ENCODE measurements around the gene PLXDC1.
"Not testable (repeated sequence)": the region's sequence is repeated elsewhere in the genome, so short reads cannot be mapped to it uniquely, and the experiment has no call there.

The PLXDC1 gene

GRCh38 chr17:39175695-39176093, 24.3 kb upstream of the PLXDC1 start:
- no peaks in the 10 kb centered on the region for H3K9me3 ChIP-seq (ENCODE audit: insufficient read depth, low read depth, low read length)
- H3K27me3 ChIP-seq (ENCODE audit: insufficient read depth, low read length): no peaks in the 10 kb centered on the region
- H3K27ac ChIP-seq (ENCODE audit: low read length): no peak overlapping the region
- no peak overlapping the region for H3K9ac ChIP-seq (ENCODE audit: low read depth, low read length)
- peaks cover 23% of the 10 kb centered on the region for H3K36me3 ChIP-seq (ENCODE audit: insufficient read depth, low read depth, low read length)
- no peaks in the 10 kb centered on the region; the same call in 1 of the 2 replicates for H3K4me1 ChIP-seq (ENCODE audit: insufficient read depth, low read length)
- no peak overlapping the region for H3K4me3 ChIP-seq (ENCODE audit: low read length)

- Histone ChIP-seq H3K27me3 (ENCODE audit: insufficient read depth, low read length) (no peaks in the 10 kb centered on the region), H3K27ac (ENCODE audit: low read length) (no peak overlapping the region), H3K9me3 (ENCODE audit: insufficient read depth, low read depth, low read length) (no peaks in the 10 kb centered on the region), H3K4me1 (ENCODE audit: insufficient read depth, low read length) (no peaks in the 10 kb centered on the region; the same call in 1 of the 2 replicates), H3K9ac (ENCODE audit: low read depth, low read length) (no peak overlapping the region), H3K36me3 (ENCODE audit: insufficient read depth, low read depth, low read length) (peaks cover 23% of the 10 kb centered on the region), H3K4me3 (ENCODE audit: low read length) (no peak overlapping the region; the same call in 1 of the 2 replicates)
These were observed 23.7 kb upstream of the PLXDC1 start for GRCh38 chr17:39174920-39175694.

- no peak overlapping the region for H3K9ac ChIP-seq (ENCODE audit: low read depth, low read length)
- H3K4me1 ChIP-seq (ENCODE audit: insufficient read depth, low read length): no peaks in the 10 kb centered on the region; the same call in 1 of the 2 replicates
- no peak overlapping the region for H3K4me3 ChIP-seq (ENCODE audit: low read length)
- no peak overlapping the region for H3K27ac ChIP-seq (ENCODE audit: low read length)
- H3K27me3 ChIP-seq (ENCODE audit: insufficient read depth, low read length): peaks cover 5% of the 10 kb centered on the region; the same call in 1 of the 2 replicates
- H3K9me3 ChIP-seq (ENCODE audit: insufficient read depth, low read depth, low read length): no peaks in the 10 kb centered on the region
- H3K36me3 ChIP-seq (ENCODE audit: insufficient read depth, low read depth, low read length): peaks cover 21% of the 10 kb centered on the region
These were observed 22.3 kb upstream of the PLXDC1 start for GRCh38 chr17:39173526-39174274.

GRCh38 chr17:39173080-39173479, 21.6 kb upstream of the PLXDC1 start:
- H3K4me3 ChIP-seq (ENCODE audit: low read length): no peak overlapping the region
- H3K4me1 ChIP-seq (ENCODE audit: insufficient read depth, low read length): no peaks in the 10 kb centered on the region; the same call in 1 of the 2 replicates

GRCh38 chr17:39171933-39172332, 20.5 kb upstream of the PLXDC1 start:
- Histone ChIP-seq H3K4me3 (ENCODE audit: low read length) (no peak overlapping the region), H3K27ac (ENCODE audit: low read length) (no peak overlapping the region), H3K36me3 (ENCODE audit: insufficient read depth, low read depth, low read length) (peaks cover 10% of the 10 kb centered on the region), H3K9ac (ENCODE audit: low read depth, low read length) (no peak overlapping the region), H3K4me1 (ENCODE audit: insufficient read depth, low read length) (no peaks in the 10 kb centered on the region), H3K27me3 (ENCODE audit: insufficient read depth, low read length) (peaks cover 12% of the 10 kb centered on the region), H3K9me3 (ENCODE audit: insufficient read depth, low read depth, low read length) (no peaks in the 10 kb centered on the region)

More at GRCh38 chr17:39173080-39173479, 21.6 kb upstream of the PLXDC1 start:
- no peak overlapping the region for H3K27ac ChIP-seq (ENCODE audit: low read length)
- peaks cover 5% of the 10 kb centered on the region; the same call in 1 of the 2 replicates for H3K27me3 ChIP-seq (ENCODE audit: insufficient read depth, low read length)
- peaks cover 18% of the 10 kb centered on the region for H3K36me3 ChIP-seq (ENCODE audit: insufficient read depth, low read depth, low read length)
- no peak overlapping the region for H3K9ac ChIP-seq (ENCODE audit: low read depth, low read length)
- H3K9me3 ChIP-seq (ENCODE audit: insufficient read depth, low read depth, low read length): no peaks in the 10 kb centered on the region

GRCh38 chr17:39170558-39170957, 19.1 kb upstream of the PLXDC1 start:
- Histone ChIP-seq H3K9me3 (ENCODE audit: insufficient read depth, low read depth, low read length) (no peaks in the 10 kb centered on the region), H3K9ac (ENCODE audit: low read depth, low read length) (no peak overlapping the region), H3K36me3 (ENCODE audit: insufficient read depth, low read depth, low read length) (no peaks in the 10 kb centered on the region), H3K27ac (ENCODE audit: low read length) (no peak overlapping the region), H3K4me3 (ENCODE audit: low read length) (no peak overlapping the region), H3K4me1 (ENCODE audit: insufficient read depth, low read length) (no peaks in the 10 kb centered on the region), H3K27me3 (ENCODE audit: insufficient read depth, low read length) (peaks cover 25% of the 10 kb centered on the region)

- no peak overlapping the region for H3K4me3 ChIP-seq (ENCODE audit: low read length)
- no peak overlapping the region for H3K27ac ChIP-seq (ENCODE audit: low read length)
- H3K9ac ChIP-seq (ENCODE audit: low read depth, low read length): no peak overlapping the region
- H3K36me3 ChIP-seq (ENCODE audit: insufficient read depth, low read depth, low read length): no peaks in the 10 kb centered on the region
- H3K4me1 ChIP-seq (ENCODE audit: insufficient read depth, low read length): no peaks in the 10 kb centered on the region
- H3K9me3 ChIP-seq (ENCODE audit: insufficient read depth, low read depth, low read length): no peaks in the 10 kb centered on the region
- peaks cover 30% of the 10 kb centered on the region for H3K27me3 ChIP-seq (ENCODE audit: insufficient read depth, low read length)
These were observed 18.7 kb upstream of the PLXDC1 start for GRCh38 chr17:39170109-39170508.

GRCh38 chr17:39169518-39169917, 18.1 kb upstream of the PLXDC1 start:
- Histone ChIP-seq H3K9me3 (ENCODE audit: insufficient read depth, low read depth, low read length) (no peaks in the 10 kb centered on the region), H3K4me1 (ENCODE audit: insufficient read depth, low read length) (no peaks in the 10 kb centered on the region), H3K27ac (ENCODE audit: low read length) (no peak overlapping the region), H3K36me3 (ENCODE audit: insufficient read depth, low read depth, low read length) (no peaks in the 10 kb centered on the region), H3K27me3 (ENCODE audit: insufficient read depth, low read length) (peaks cover 36% of the 10 kb centered on the region), H3K9ac (ENCODE audit: low read depth, low read length) (no peak overlapping the region), H3K4me3 (ENCODE audit: low read length) (no peak overlapping the region)

GRCh38 chr17:39169101-39169500, 17.7 kb upstream of the PLXDC1 start:
- Histone ChIP-seq H3K9me3 (ENCODE audit: insufficient read depth, low read depth, low read length) (no peaks in the 10 kb centered on the region), H3K4me1 (ENCODE audit: insufficient read depth, low read length) (no peaks in the 10 kb centered on the region), H3K4me3 (ENCODE audit: low read length) (no peak overlapping the region), H3K9ac (ENCODE audit: low read depth, low read length) (no peak overlapping the region), H3K27ac (ENCODE audit: low read length) (no peak overlapping the region), H3K27me3 (ENCODE audit: insufficient read depth, low read length) (peaks cover 40% of the 10 kb centered on the region), H3K36me3 (ENCODE audit: insufficient read depth, low read depth, low read length) (no peaks in the 10 kb centered on the region)

GRCh38 chr17:39168503-39168902, 17.1 kb upstream of the PLXDC1 start:
- H3K27ac ChIP-seq (ENCODE audit: low read length); H3K9me3 ChIP-seq (ENCODE audit: insufficient read depth, low read depth, low read length); H3K9ac ChIP-seq (ENCODE audit: low read depth, low read length); H3K36me3 ChIP-seq (ENCODE audit: insufficient read depth, low read depth, low read length); H3K4me1 ChIP-seq (ENCODE audit: insufficient read depth, low read length); H3K4me3 ChIP-seq (ENCODE audit: low read length): not testable (repeated sequence)
- H3K27me3 ChIP-seq (ENCODE audit: insufficient read depth, low read length): peaks cover 41% of the 10 kb centered on the region

- Histone ChIP-seq H3K4me1 (ENCODE audit: insufficient read depth, low read length) (no peaks in the 10 kb centered on the region), H3K27me3 (ENCODE audit: insufficient read depth, low read length) (peaks cover 41% of the 10 kb centered on the region), H3K27ac (ENCODE audit: low read length) (no peak overlapping the region), H3K4me3 (ENCODE audit: low read length) (no peak overlapping the region), H3K36me3 (ENCODE audit: insufficient read depth, low read depth, low read length) (no peaks in the 10 kb centered on the region), H3K9ac (ENCODE audit: low read depth, low read length) (no peak overlapping the region), H3K9me3 (ENCODE audit: insufficient read depth, low read depth, low read length) (no peaks in the 10 kb centered on the region)
These were observed 16.0 kb upstream of the PLXDC1 start for GRCh38 chr17:39167476-39167875.

Measured in iPS-20b (cell line).